Stimulated activated CD8-positive, alpha-beta memory T cell treated with anti-CD3 and anti-CD28 coated beads, Interleukin-7, amount 100 ng/mL, for 1 hour (primary cell): Measurements from ENCODE around the gene LDHA.
A peak's percentile ranks its signal among the peaks of the same experiment; 100 is the strongest.
"Not testable (repeated sequence)": the region's sequence is repeated elsewhere in the genome, so short reads cannot be mapped to it uniquely, and the experiment has no call there.

Experiments used
- DNase-seq, 2 donors: peaks; one replicate each; pipeline ENCODE4 v3.0.0-alpha.2; 2020; ENCODE audit warnings: low read depth in 2 of 2

The LDHA gene

GRCh38 chr11:18394928-18395734, 768 bp downstream of the LDHA start:
- DNase-seq, result no peak

- peak; percentile 85 to 90 for DNase-seq
Observed at GRCh38 chr11:18395735-18396504, 1.6 kb downstream of the LDHA start.

GRCh38 chr11:18397921-18398320, 3.6 kb downstream of the LDHA start:
- DNase-seq, result no peak

- not testable (repeated sequence) for DNase-seq
Observed at GRCh38 chr11:18401077-18401476, 6.7 kb downstream of the LDHA start.

- no peak for DNase-seq
Observed at GRCh38 chr11:18404062-18404461, 9.7 kb downstream of the LDHA start.

- not testable (repeated sequence) for DNase-seq
Observed at GRCh38 chr11:18407400-18407799, 13.0 kb downstream of the LDHA start.

- no peak for DNase-seq
Observed at GRCh38 chr11:18408558-18409291, 14.4 kb downstream of the LDHA start.

- DNase-seq, result no peak
Observed at GRCh38 chr11:18416459-18416858, 22.1 kb downstream of the LDHA start.

GRCh38 chr11:18419040-18419439, 24.7 kb downstream of the LDHA start:
- DNase-seq, result no peak

GRCh38 chr11:18420067-18420466, 25.7 kb downstream of the LDHA start:
- no peak for DNase-seq

- no peak for DNase-seq
Observed at GRCh38 chr11:18427240-18427639, 32.9 kb downstream of the LDHA start.

GRCh38 chr11:18429332-18429731, 35.0 kb downstream of the LDHA start:
- DNase-seq, result no peak

- DNase-seq, result no peak
Observed at GRCh38 chr11:18438691-18439090, 44.3 kb downstream of the LDHA start.

- no peak for DNase-seq
Observed at GRCh38 chr11:18449251-18449650, 54.9 kb downstream of the LDHA start.

- no peak for DNase-seq
Observed at GRCh38 chr11:18452927-18453326, 58.6 kb downstream of the LDHA start.

GRCh38 chr11:18455686-18456372, 61.5 kb downstream of the LDHA start, which contains the start of gene LDHAL6A:
LDHAL6A (plus strand) TSS chr11:18455856; CDS start chr11:18456681, 825 bp downstream.
- no peak for DNase-seq

- no peak for DNase-seq
Observed at GRCh38 chr11:18457450-18457849, 63.1 kb downstream of the LDHA start.
